RWPE2 (cell line): Measurements from ENCODE around the gene GRID2.

Experiments
- ATAC-seq: fragments of 200-7000 bp; cut with Tn5 transposase; 3 replicates; pipeline ENCODE4 v1.9.1; 2021; ENCODE audit warnings: low read depth
- DNase-seq: peaks from one replicate; pipeline ENCODE4 v3.0.0-alpha.2; 2020; ENCODE audit warnings: low spot score
- H3K27ac ChIP-seq: fragments of 450-650 bp; 2 replicates; pipeline ENCODE4 v1.5.1; 2017; ENCODE audit warnings: mild to moderate bottlenecking; ENCODE audit not compliant: poor library complexity, severe bottlenecking
- H3K27me3 ChIP-seq: fragments of 250-450 bp; sonication (Bioruptor Pico); 2 replicates; pipeline ENCODE4 v1.5.1; 2021; ENCODE audit warnings: mild to moderate bottlenecking, moderate library complexity; ENCODE audit not compliant: insufficient read depth, poor library complexity, severe bottlenecking
- H3K36me3 ChIP-seq: fragments of 250-450 bp; sonication (Bioruptor Pico); 2 replicates; pipeline ENCODE4 v1.5.1; 2020; ENCODE audit warnings: low read depth, mild to moderate bottlenecking, moderate library complexity
- H3K4me1 ChIP-seq: fragments of 250-450 bp; sonication (Bioruptor Pico); 2 replicates; pipeline ENCODE4 v1.5.1; 2021; ENCODE audit warnings: mild to moderate bottlenecking, moderate library complexity; ENCODE audit not compliant: insufficient read depth, poor library complexity, severe bottlenecking
- H3K4me3 ChIP-seq: fragments of 250-450 bp; sonication (Bioruptor Pico); 2 replicates; pipeline ENCODE4 v1.5.1; 2021; ENCODE audit warnings: mild to moderate bottlenecking, moderate library complexity; ENCODE audit not compliant: severe bottlenecking
- H3K9me3 ChIP-seq: fragments of 250-450 bp; sonication (Bioruptor Pico); 2 replicates; pipeline ENCODE4 v1.5.1; 2021; ENCODE audit warnings: mild to moderate bottlenecking, moderate library complexity; ENCODE audit not compliant: severe bottlenecking
- TF ChIP-seq, protein P1 (sequence below): fragments of 450-650 bp; IDR thresholded peaks from one replicate; pipeline ENCODE4 v1.5.1; 2017; ENCODE audit warnings: mild to moderate bottlenecking, moderate library complexity; ENCODE audit not compliant: poor library complexity, severe bottlenecking

GRID2 gene

DNA sequence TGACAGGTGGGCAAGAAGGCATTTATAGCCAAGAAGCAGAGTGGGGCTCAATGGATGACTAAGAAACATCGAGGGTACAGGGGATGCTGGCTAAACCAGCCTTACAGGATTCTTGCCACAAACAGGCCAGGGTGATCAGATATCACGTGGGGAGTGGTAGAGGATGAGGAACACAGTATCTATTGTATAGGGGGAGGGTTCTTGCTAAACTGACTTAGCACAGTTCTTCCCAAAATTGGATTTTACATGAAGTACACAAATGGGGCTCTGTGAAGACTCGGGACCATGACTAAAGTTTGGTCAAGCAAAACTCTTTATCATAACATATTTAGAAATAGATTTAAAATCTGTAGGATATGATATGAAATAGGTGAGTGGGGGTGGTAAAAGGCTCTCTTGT, 1380.8 kb downstream of the GRID2 start:
- no peak for ATAC-seq
- H3K27me3 ChIP-seq = no peaks in the 10 kb centered on the region
- no peaks in the 10 kb centered on the region for H3K9me3 ChIP-seq
- TF ChIP-seq, protein P1, sequence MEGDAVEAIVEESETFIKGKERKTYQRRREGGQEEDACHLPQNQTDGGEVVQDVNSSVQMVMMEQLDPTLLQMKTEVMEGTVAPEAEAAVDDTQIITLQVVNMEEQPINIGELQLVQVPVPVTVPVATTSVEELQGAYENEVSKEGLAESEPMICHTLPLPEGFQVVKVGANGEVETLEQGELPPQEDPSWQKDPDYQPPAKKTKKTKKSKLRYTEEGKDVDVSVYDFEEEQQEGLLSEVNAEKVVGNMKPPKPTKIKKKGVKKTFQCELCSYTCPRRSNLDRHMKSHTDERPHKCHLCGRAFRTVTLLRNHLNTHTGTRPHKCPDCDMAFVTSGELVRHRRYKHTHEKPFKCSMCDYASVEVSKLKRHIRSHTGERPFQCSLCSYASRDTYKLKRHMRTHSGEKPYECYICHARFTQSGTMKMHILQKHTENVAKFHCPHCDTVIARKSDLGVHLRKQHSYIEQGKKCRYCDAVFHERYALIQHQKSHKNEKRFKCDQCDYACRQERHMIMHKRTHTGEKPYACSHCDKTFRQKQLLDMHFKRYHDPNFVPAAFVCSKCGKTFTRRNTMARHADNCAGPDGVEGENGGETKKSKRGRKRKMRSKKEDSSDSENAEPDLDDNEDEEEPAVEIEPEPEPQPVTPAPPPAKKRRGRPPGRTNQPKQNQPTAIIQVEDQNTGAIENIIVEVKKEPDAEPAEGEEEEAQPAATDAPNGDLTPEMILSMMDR = no peak
- H3K36me3 ChIP-seq = no peaks in the 10 kb centered on the region
- DNase-seq = no peak
- no peak overlapping the region for H3K4me3 ChIP-seq
- H3K4me1 ChIP-seq = no peaks in the 10 kb centered on the region
- H3K27ac ChIP-seq = no peak overlapping the region

DNA sequence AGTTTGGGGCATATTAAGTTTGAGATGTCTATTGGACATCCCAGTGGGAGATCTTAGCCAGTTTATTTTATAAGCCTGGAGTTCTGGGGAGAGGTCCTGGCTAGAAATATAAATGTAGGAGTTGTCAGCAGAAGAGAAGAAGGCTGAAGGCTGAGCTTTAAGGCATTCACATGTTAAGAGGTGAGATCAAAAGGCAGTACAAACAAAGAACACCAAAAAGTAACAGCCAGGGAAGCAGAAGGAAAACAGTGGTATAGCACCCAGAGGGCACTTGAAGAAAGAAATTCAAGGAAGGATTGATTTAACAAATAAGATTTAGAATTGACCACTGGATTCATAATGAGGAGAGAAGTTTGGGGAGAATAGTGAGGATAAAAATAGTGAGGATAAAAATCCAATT, 1383.5 kb downstream of the GRID2 start:
- ATAC-seq (no peak), DNase-seq (no peak)
- Histone ChIP-seq H3K4me1 (no peaks in the 10 kb centered on the region), H3K9me3 (no peaks in the 10 kb centered on the region), H3K27ac (no peak overlapping the region), H3K27me3 (no peaks in the 10 kb centered on the region), H3K36me3 (no peaks in the 10 kb centered on the region), H3K4me3 (no peak overlapping the region)
- TF ChIP-seq, protein P1 = no peak

DNA sequence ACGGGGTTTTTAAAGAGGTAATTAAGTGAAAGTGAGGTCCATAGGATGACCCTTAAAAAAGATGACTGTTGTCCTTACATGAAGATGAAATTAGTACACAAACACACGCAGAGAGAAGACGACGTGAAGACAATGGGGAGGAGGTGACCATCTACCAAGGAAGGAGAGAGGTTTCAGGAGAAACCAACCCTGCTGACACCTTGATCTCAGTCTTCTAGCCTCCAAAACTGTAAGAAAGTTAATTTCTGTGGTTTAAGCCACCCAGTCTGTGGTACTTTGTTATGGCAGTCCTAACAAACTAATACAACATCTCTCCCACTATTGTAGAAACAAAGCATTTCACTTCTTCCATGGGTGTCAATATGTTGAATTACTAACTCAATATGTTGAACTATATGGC, 1385.2 kb downstream of the GRID2 start:
- TF ChIP-seq, protein P1 = no peak
- Histone ChIP-seq H3K4me1 (no peaks in the 10 kb centered on the region), H3K36me3 (no peaks in the 10 kb centered on the region), H3K4me3 (no peak overlapping the region), H3K27ac (no peak overlapping the region), H3K27me3 (no peaks in the 10 kb centered on the region), H3K9me3 (no peaks in the 10 kb centered on the region)
- DNase-seq (no peak), ATAC-seq (no peak)

DNA sequence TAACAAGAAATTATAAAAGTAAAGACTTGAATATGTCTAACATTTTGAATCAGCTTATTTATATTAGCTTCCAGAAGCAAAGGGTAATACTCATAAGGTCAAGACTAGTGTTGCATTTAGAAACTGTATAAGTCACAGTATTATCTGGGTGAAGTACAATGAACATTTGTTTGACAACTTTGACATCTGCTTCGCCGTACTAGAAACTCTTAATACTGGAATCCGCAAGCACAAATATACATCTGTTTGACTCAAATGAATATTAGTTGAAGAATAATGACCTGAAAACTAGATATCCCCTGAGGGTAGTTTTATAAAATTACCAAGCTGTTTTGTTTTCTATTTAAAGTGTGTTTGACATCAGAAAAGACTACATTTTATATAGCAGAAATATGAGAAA, 1389.4 kb downstream of the GRID2 start:
- TF ChIP-seq, protein P1 = no peak
- no peak for ATAC-seq
- DNase-seq = no peak

DNA sequence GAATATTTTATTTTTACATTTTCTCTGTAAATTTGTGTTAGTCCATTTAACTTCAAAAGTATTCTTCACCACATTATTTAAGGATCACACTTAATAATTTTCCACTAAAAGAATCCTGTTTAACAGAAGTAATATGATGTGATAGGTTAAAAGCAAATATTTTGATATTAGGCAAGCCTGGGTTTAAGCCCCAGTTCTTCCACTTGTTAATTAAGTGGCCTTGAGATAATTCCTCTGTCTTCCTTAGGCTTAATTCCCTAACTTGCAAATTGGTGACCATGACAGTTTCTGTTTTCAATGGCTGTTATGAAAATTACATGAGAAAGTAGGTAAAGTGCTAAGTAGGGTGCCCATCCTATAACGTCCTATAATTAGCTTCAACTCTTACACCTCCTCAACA, 1394.9 kb downstream of the GRID2 start:
- no peaks in the 10 kb centered on the region for H3K9me3 ChIP-seq
- no peaks in the 10 kb centered on the region for H3K4me1 ChIP-seq
- TF ChIP-seq, protein P1 = no peak
- H3K36me3 ChIP-seq = no peaks in the 10 kb centered on the region
- DNase-seq (no peak), ATAC-seq (no peak)
- H3K27me3 ChIP-seq = no peaks in the 10 kb centered on the region
- no peak overlapping the region for H3K27ac ChIP-seq
- H3K4me3 ChIP-seq = no peak overlapping the region

More for the DNA sequence above, 1389.4 kb downstream of the GRID2 start:
- Histone ChIP-seq H3K27me3 (no peaks in the 10 kb centered on the region), H3K27ac (no peak overlapping the region), H3K9me3 (no peaks in the 10 kb centered on the region), H3K4me3 (no peak overlapping the region), H3K36me3 (no peaks in the 10 kb centered on the region), H3K4me1 (no peaks in the 10 kb centered on the region)
